HG02759 (cell line): ENCODE measurements around the gene HNRNPA1L2.
"Not testable (repeated sequence)": the region's sequence is repeated elsewhere in the genome, so short reads cannot be mapped to it uniquely, and the experiment has no call there.

Source experiments
- ATAC-seq: cut with Tn5 transposase; IDR thresholded peaks from one replicate; pipeline ENCODE4 v1.9.1; 2021; ENCODE audit warnings: mild to moderate bottlenecking, moderate library complexity; ENCODE audit not compliant: unreplicated experiment

HNRNPA1L2 gene

GRCh38 chr13:52644108-52644507 is 1.9 kb downstream of the HNRNPA1L2 start:
- ATAC-seq = no peak

DNA sequence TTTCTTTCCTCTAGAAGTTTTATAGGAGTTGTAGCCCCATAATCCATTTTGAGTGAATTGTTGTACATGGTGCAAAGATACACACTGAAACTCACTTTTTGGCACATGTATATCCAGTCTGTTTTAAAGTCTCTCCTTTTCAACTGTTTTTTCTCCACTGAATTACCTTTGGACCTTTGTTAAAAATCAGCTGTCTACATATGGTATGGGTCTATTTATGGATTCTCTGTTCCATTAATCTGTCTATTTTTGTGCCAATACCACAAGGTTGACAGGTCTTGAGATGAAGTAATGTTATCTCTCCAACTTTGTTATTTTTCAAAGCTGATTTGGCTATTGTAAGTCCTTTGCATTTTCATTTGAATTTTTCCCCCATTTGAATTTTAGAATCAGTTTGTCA is 4.7 kb downstream of the HNRNPA1L2 start:
- no peak for ATAC-seq

DNA sequence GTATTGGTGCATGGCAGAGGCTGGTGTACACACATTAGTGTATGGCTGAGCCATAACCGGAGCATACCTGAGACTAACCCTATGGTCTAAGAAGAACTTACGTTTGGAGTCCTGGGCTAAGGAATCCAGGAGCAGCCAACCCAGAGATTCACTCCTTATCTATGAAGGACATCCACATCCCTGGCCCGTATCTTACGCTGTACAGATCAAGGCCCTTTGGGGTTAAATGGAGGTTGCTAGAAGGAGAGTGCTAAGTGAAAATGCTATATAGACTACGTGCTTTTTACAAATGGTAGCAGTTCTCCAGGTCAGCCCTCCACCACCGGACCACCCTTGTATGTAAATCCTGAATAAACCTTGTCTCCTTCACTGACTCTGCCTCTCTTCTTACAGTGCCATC is 8.5 kb downstream of the HNRNPA1L2 start:
- ATAC-seq = no peak

- peak; percentile 19 for ATAC-seq
These were observed 9.6 kb downstream of the HNRNPA1L2 start for GRCh38 chr13:52651897-52652195.

GRCh38 chr13:52652196-52652979 is 10.2 kb downstream of the HNRNPA1L2 start, which contains the start of gene SUGT1:
TSS of gene SUGT1 (plus strand) at chr13:52652836. CDS start at chr13:52652921, 85 bp downstream.
- ATAC-seq = peak; percentile 95

- ATAC-seq = peak; percentile 32
These were observed 10.7 kb downstream of the HNRNPA1L2 start for GRCh38 chr13:52652980-52653303.

DNA sequence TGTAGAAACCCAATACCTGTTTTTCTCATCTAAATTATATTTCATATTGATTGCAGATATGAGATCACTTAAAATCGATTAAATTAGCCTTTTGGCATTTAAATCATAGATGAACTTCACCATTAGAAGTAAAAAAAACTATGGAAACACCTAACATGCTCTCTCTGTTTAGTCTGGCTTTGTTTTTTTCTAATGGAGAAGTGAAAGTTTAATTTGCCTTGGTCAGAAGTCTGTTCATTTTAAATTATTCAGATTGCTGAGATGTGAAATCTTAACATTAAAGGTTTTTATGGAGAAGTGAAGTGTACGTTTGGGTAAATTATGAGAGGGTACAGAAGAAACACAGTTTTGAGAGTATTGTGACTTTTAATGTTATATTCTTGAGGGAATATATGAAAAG is 17.1 kb downstream of the HNRNPA1L2 start:
- no peak for ATAC-seq

- ATAC-seq = no peak
These were observed 22.0 kb downstream of the HNRNPA1L2 start for GRCh38 chr13:52664272-52664671.

- no peak for ATAC-seq
These were observed 23.1 kb downstream of the HNRNPA1L2 start for GRCh38 chr13:52665325-52665724.

GRCh38 chr13:52669677-52670076 is 27.4 kb downstream of the HNRNPA1L2 start:
- ATAC-seq = no peak

GRCh38 chr13:52670726-52671125 is 28.5 kb downstream of the HNRNPA1L2 start:
- ATAC-seq = no peak

DNA sequence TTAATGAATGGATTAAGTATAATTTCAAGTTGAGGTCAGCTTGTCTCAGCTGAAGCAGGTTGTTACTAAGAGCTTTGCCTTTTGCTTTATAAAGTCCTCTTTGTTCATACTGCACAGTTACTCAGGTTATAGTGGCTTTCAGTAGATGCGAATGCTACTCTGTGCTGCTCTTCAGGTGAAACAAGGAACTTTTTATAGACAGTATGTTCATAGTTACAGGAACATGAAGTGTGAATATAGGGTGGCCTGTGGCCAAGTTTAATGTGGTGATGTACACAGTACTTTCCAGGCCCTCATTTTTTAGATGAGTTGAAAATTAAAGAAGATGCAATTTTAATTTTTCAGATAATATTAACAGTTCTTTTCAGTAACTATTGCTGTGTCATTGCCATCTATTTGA is 31.2 kb downstream of the HNRNPA1L2 start:
- ATAC-seq = no peak

DNA sequence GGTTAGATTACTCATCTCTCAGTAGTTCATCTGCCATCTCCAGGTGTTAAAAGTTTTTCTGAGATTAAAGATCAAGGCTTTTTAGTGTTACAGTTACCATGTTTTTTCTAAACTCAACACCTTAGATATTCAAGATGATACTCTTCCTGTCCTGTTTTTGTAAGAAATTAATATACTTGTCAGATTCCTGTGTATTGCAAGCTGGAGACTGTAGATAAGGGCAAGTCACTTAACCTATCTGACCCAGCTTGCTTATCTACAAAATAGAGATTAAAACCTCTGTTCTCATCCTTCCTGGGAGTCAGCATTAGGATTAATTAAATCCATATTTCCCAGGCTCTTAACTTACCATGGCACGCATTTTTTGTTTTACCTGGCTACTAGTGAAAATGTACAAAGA is 35.6 kb downstream of the HNRNPA1L2 start:
- no peak for ATAC-seq

GRCh38 chr13:52685806-52686205 is 43.6 kb downstream of the HNRNPA1L2 start:
- ATAC-seq = not testable (repeated sequence)

DNA sequence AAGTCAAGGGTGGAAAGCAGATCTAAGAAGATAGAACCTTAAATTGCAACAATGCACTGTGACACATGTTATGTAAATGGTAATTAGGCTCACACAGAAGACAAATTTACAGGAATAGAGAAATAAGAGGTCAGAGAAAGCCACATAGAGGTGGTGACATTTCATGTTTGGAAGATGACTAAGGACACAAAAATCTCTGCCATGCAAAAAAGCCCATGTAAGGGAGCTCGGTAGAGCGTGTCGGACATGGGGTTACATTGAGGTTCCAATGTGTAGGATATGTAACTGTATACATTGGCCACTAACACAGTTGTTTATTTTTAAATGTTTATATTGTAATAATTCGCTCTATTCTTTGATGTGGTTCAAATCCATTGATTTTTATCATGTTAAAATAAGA is 44.1 kb downstream of the HNRNPA1L2 start:
- no peak for ATAC-seq
